ENCODE results near the gene C2orf92.

DNA sequence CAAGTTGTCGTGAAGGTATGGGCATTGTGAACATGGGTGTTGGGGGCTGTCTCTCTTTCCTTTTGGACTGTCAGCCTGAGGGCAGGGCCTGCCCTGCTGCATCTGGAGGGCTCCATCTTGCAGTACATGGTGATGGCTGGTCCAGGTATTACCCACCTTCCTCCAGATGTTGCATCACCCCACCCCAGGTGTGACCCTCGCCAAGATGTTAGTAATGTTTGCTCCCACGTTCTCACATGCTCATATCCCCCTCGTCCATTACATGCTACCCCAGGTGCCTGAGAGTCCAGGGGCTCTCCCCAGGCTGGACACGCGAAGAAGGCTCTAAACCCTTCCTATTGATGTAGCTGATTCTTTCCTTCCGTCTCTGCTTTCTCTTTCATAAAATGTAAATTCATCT, 57.8 kb downstream of the C2orf92 start:
- TF ChIP-seq JUN (IDR thresholded peaks at IDR 0.05; ENCODE audit: borderline replicate concordance, insufficient read depth, insufficient read length, low read depth), result no peak
- no peak for TF ChIP-seq EZH2 (IDR thresholded peaks at IDR 0.05; ENCODE audit: borderline replicate concordance, low read depth, low read length, severe bottlenecking)
- TF ChIP-seq CTCF (IDR thresholded peaks at IDR 0.05; ENCODE audit: extremely low read depth in 1 of 2, insufficient read depth in 1 of 2, low read depth in 1 of 2, low read length in 2 of 2), result no peak
- TF ChIP-seq POLR2A (IDR thresholded peaks at IDR 0.05; ENCODE audit: low read depth, low read length), result no peak
- TF ChIP-seq FOS (IDR thresholded peaks at IDR 0.05; ENCODE audit: borderline replicate concordance, insufficient read depth, low read length), result no peak
- no peak for TF ChIP-seq MYC (IDR thresholded peaks at IDR 0.05; ENCODE audit: low read depth, low read length)

Measured in endothelial cell of umbilical vein (primary cell).